ENCODE results near the gene NOL9.
"Not testable (repeated sequence)": the region's sequence is repeated elsewhere in the genome, so short reads cannot be mapped to it uniquely, and the experiment has no call there.

NOL9 gene

DNA sequence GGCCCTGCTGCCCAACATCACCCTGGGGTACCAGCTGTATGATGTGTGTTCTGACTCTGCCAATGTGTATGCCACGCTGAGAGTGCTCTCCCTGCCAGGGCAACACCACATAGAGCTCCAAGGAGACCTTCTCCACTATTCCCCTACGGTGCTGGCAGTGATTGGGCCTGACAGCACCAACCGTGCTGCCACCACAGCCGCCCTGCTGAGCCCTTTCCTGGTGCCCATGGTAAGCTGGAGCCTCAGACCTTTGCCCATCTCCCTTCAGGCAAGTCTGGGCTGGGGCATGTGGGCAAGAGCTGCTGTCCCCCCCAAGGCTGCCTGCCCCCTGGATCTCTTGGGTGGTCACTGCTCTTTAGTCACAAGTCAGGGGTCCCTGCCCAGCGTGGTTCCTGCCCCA, 16.7 kb upstream of the NOL9 start:
- no peak for DNase-seq

DNA sequence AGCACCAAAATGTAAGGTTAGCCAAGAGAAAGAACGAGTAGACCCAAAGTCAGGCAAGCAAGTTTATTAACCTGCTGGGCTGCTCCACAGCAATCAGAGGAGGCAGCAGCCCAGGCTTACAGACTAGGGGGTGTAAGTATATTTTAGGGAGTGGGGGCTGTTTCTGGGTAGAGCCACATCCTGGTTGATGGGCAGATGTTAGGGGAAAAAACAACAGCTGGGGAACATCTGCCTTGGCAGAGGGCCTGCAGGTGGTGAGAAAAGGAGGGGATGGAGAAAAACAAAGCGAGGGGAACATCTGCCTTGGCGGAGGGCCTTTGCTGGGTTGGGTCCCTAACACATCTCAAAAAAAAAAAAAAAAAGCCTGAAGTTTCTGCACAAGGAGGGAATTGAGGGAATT, 15.8 kb upstream of the NOL9 start:
- DNase-seq = no peak

- DNase-seq = no peak
Observed at GRCh38 chr1:6569033-6569432, 14.7 kb upstream of the NOL9 start.

- DNase-seq = no peak
Observed at GRCh38 chr1:6560267-6560666, 6.0 kb upstream of the NOL9 start.

DNA sequence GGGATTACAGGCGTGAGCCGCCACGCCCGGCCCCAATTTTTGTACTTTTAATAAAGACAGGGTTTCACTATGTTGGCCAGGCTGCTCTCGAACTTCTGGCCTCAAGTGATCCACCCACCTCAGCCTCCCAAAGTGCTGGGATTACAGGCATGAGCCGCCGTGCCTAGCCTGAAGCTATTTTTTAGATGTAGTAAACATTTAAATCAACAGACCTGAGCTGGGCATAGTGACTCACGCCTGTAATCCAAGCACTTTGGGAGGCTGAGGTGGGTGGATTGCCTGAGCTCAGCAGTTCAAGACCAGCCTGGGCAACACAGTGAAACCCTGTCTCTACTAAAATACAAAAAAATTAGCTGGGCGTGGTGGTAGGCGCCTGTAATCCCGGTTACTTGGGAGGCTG, 4.8 kb upstream of the NOL9 start:
- not testable (repeated sequence) for DNase-seq

DNA sequence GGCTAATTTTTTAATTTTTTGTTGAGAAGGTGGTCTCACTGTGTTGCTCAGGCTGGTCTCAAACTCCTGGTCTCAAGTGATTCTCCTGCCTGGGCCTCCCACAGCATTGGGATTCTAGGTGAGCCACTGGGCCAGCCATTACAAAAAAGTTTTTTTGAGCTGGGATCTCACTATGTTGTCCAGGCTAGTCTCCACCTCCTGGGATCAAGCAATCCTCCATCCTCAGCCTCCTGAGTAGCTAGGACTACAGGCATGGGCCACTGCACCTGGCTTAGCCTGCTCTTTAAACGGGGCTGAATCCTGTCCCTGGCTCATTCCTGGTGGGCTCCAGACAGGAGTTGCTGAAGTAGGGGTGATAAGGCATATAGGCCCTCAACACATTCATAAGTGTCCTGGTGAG, 3.3 kb upstream of the NOL9 start:
- DNase-seq = no peak

GRCh38 chr1:6554907-6555778, 830 bp upstream of the NOL9 start, which contains the start of gene TAS1R1:
TSS of gene TAS1R1 (plus strand) at chr1:6555307. CDS start at chr1:6555374, 67 bp downstream.
- DNase-seq = no peak

GRCh38 chr1:6547301-6547700, 7.0 kb downstream of the NOL9 start:
- no peak for DNase-seq

GRCh38 chr1:6546326-6546725, 8.0 kb downstream of the NOL9 start:
- DNase-seq = no peak

GRCh38 chr1:6545276-6546112, 8.8 kb downstream of the NOL9 start:
- DNase-seq = no peak

GRCh38 chr1:6544831-6545230, 9.5 kb downstream of the NOL9 start:
- DNase-seq = no peak

DNA sequence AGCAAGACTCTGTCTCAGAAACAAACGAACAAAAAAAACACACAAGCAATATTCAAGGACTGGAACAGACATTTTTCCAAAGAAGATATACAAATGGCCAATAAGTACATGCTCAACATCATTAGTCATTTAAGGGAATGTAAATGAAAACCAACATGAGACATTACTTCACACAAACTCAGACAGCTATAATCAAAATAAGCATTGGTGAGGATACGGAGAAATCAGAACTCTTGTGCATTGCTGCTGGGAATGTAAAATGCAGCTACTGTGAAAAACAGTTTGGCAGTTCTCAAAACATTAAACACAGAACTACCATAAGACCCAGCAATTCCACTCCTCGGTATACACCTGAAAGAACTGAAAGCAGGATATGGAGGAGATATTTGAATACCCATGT, 15.4 kb downstream of the NOL9 start:
- no peak for DNase-seq

- no peak for DNase-seq
Observed at GRCh38 chr1:6536291-6536690, 18.0 kb downstream of the NOL9 start.

- DNase-seq = no peak
Observed at GRCh38 chr1:6535214-6535613, 19.1 kb downstream of the NOL9 start.

GRCh38 chr1:6534248-6534822, 20.0 kb downstream of the NOL9 start:
- DNase-seq = no peak

GRCh38 chr1:6531996-6532395, 22.3 kb downstream of the NOL9 start:
- no peak for DNase-seq

- DNase-seq = no peak
Observed at GRCh38 chr1:6530504-6531160, 23.7 kb downstream of the NOL9 start.

DNA sequence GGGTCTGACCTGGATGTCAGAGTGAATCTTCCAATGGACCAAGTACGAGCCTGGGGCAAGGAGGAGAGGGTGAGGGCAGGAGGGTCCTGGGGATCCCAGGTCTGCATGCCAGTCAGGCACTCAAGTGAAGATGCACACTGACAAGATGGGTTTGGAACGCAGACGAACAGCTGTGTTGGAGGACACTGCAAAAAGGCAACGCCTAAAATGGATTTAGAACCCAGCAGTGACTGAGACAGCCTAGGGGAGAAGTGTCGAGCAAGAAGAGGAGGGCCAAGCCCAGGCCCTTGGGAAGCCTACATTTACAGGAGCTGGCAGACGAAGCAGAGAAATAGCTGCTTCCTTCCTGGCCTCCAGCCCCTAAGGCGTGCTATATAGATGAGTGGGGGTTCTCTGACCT, 25.8 kb downstream of the NOL9 start:
- no peak for DNase-seq

- no peak for DNase-seq
Observed at GRCh38 chr1:6526316-6526715, 28.0 kb downstream of the NOL9 start.

DNA sequence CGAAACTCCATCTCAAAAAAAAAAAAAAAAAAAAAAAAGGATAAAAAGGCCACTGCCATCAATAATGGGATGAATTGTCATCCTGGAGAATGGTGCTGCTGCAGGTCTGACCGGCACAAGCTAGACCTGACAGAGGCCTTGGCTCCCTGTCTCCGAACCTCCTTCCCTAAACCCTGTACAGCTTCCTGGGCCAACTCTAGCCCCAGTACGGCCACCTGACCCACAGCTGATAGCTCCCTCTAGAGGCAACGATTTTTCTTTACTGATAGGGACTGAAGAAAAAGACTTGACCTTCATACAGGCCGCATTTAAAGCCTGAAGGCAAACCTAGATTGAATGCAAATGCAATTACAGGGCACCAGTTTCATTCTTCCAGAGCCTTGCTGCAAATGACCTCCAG, 30.7 kb downstream of the NOL9 start:
- no peak for DNase-seq

DNA sequence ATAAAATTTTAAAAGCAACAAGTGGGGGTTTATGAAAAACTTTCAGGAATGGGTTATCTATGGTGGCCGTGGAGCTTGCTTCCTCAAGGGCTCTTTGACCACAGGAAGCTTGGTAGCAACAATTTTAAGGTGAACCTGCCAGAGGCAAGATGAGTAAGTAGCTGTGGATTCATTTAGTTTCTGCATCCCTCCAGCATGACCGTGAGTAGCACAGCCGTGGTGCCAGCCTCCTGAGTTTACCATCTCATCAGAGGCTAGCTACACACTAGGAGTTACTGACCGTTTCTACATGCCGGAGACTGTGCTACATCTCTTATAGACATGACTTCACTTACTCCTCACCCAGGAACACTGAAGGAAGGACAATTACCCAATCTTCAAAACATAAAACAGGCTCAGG, 32.8 kb downstream of the NOL9 start:
- DNase-seq = no peak

- peak; percentile 81 for DNase-seq
Observed at GRCh38 chr1:6519935-6520671, 34.2 kb downstream of the NOL9 start.

All from NCI-H345 (cell line).